Measurements from ENCODE around the gene DCAF11. TPM values are rescaled to one million over a fixed set of nuclear protein-coding genes. Genes with fewer than 3 reads are reported as not detected.

The DCAF11 gene
- total RNA-seq, 1 experiment from 2014 or later, result 52.7 TPM

- no peak for DNase-seq
- H3K4me3 ChIP-seq, result no peak overlapping the region
- H3K79me2 ChIP-seq (ENCODE audit: low read depth), result peaks cover 37% of the 10 kb centered on the region
- BruUV-seq (replicated peaks), result no TSS peak
- no peak overlapping the region for H3K27ac ChIP-seq
- H3K4me1 ChIP-seq (replicated peaks; ENCODE audit: insufficient read depth), result peaks cover 15% of the 10 kb centered on the region
- H3F3A ChIP-seq (ENCODE audit: insufficient read depth, low read depth), result peaks cover 3% of the 10 kb centered on the region; the same call in 1 of the 2 replicates
- intact Hi-C loops (cut with micrococcal nuclease; ENCODE audit: unreplicated experiment), result no loop called here
- POLR2A ChIA-PET (ENCODE audit: unreplicated experiment), result no interaction called here
- H3K4me2 ChIP-seq, result no peak overlapping the region
- no peaks in the 10 kb centered on the region for H3K27me3 ChIP-seq (ENCODE audit: insufficient read depth, low read depth)
- no peak overlapping the region for H2AFZ ChIP-seq
- no peaks in the 10 kb centered on the region for H3K9me3 ChIP-seq (ENCODE audit: insufficient read depth, low read depth)
- no peaks in the 10 kb centered on the region for H4K20me1 ChIP-seq (ENCODE audit: insufficient read depth)
- CTCF ChIA-PET, result no interaction called here
- no peak for TF ChIP-seq EZH2 (IDR thresholded peaks at IDR 0.05; ENCODE audit: low read depth)
- TF ChIP-seq, protein P1, sequence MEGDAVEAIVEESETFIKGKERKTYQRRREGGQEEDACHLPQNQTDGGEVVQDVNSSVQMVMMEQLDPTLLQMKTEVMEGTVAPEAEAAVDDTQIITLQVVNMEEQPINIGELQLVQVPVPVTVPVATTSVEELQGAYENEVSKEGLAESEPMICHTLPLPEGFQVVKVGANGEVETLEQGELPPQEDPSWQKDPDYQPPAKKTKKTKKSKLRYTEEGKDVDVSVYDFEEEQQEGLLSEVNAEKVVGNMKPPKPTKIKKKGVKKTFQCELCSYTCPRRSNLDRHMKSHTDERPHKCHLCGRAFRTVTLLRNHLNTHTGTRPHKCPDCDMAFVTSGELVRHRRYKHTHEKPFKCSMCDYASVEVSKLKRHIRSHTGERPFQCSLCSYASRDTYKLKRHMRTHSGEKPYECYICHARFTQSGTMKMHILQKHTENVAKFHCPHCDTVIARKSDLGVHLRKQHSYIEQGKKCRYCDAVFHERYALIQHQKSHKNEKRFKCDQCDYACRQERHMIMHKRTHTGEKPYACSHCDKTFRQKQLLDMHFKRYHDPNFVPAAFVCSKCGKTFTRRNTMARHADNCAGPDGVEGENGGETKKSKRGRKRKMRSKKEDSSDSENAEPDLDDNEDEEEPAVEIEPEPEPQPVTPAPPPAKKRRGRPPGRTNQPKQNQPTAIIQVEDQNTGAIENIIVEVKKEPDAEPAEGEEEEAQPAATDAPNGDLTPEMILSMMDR (conservative IDR thresholded peaks at IDR 0.05), result no peak
- no peaks in the 10 kb centered on the region for H3K9me2 ChIP-seq (ENCODE audit: insufficient read depth)
- no peaks in the 10 kb centered on the region; the same call in 1 of the 2 replicates for H3K36me3 ChIP-seq (ENCODE audit: low read depth)
Measured at GRCh38 chr14:24149302-24149969, 34.9 kb downstream of the DCAF11 start.

- no TSS peak for BruUV-seq (replicated peaks)
- POLR2A ChIA-PET (ENCODE audit: unreplicated experiment), result no interaction called here
- H3F3A ChIP-seq (ENCODE audit: insufficient read depth, low read depth), result peaks cover 3% of the 10 kb centered on the region; the same call in 1 of the 2 replicates
Measured at GRCh38 chr14:24150061-24150460, 35.5 kb downstream of the DCAF11 start.

GRCh38 chr14:24150567-24150966 lies 36.0 kb downstream of the DCAF11 start:
- TF ChIP-seq, protein P1 (conservative IDR thresholded peaks at IDR 0.05), result no peak
- no peak for TF ChIP-seq EZH2 (IDR thresholded peaks at IDR 0.05; ENCODE audit: low read depth)
- Histone ChIP-seq H3K4me2 (no peak overlapping the region), H4K20me1 (ENCODE audit: insufficient read depth) (no peaks in the 10 kb centered on the region), H3K9me2 (ENCODE audit: insufficient read depth) (no peaks in the 10 kb centered on the region), H3K79me2 (ENCODE audit: low read depth) (peaks cover 25% of the 10 kb centered on the region), H3K27me3 (ENCODE audit: insufficient read depth, low read depth) (no peaks in the 10 kb centered on the region), H3K4me3 (no peak overlapping the region), H3K27ac (no peak overlapping the region), H3K4me1 (replicated peaks; ENCODE audit: insufficient read depth) (peaks cover 10% of the 10 kb centered on the region), H3K9me3 (ENCODE audit: insufficient read depth, low read depth) (no peaks in the 10 kb centered on the region), H3F3A (ENCODE audit: insufficient read depth, low read depth) (peaks cover 3% of the 10 kb centered on the region; the same call in 1 of the 2 replicates), H3K36me3 (ENCODE audit: low read depth) (no peaks in the 10 kb centered on the region; the same call in 1 of the 2 replicates), H2AFZ (no peak overlapping the region)
- ChIA-PET POLR2A (ENCODE audit: unreplicated experiment) (no interaction called here), CTCF (no interaction called here)
- intact Hi-C loops (cut with micrococcal nuclease; ENCODE audit: unreplicated experiment), result no loop called here
- BruUV-seq (replicated peaks), result no TSS peak
- DNase-seq, result no peak

More at GRCh38 chr14:24150061-24150460, 35.5 kb downstream of the DCAF11 start:
- CTCF ChIA-PET, result no interaction called here
- H3K4me3 ChIP-seq, result no peak overlapping the region
- H2AFZ ChIP-seq, result no peak overlapping the region
- H3K27ac ChIP-seq, result no peak overlapping the region
- H3K27me3 ChIP-seq (ENCODE audit: insufficient read depth, low read depth), result no peaks in the 10 kb centered on the region
- no peak overlapping the region for H3K4me2 ChIP-seq
- no peaks in the 10 kb centered on the region for H4K20me1 ChIP-seq (ENCODE audit: insufficient read depth)
- no peaks in the 10 kb centered on the region for H3K9me3 ChIP-seq (ENCODE audit: insufficient read depth, low read depth)
- peaks cover 15% of the 10 kb centered on the region for H3K4me1 ChIP-seq (replicated peaks; ENCODE audit: insufficient read depth)
- no peaks in the 10 kb centered on the region; the same call in 1 of the 2 replicates for H3K36me3 ChIP-seq (ENCODE audit: low read depth)
- no peak for DNase-seq
- intact Hi-C loops (cut with micrococcal nuclease; ENCODE audit: unreplicated experiment), result no loop called here
- peaks cover 30% of the 10 kb centered on the region for H3K79me2 ChIP-seq (ENCODE audit: low read depth)
- H3K9me2 ChIP-seq (ENCODE audit: insufficient read depth), result no peaks in the 10 kb centered on the region
- TF ChIP-seq, protein P1 (conservative IDR thresholded peaks at IDR 0.05), result no peak
- no peak for TF ChIP-seq EZH2 (IDR thresholded peaks at IDR 0.05; ENCODE audit: low read depth)

All from PC-9 (cell line).